ENCODE measurements around the gene APOO. TPM values are rescaled to one million over a fixed set of nuclear protein-coding genes. Genes with fewer than 3 reads are reported as not detected.

APOO gene
- total and polyA plus RNA-seq, 2 of the 13 experiments (the other 11 are each of a cell fraction or from before 2014, with no cell fraction given): 9.7 to 22.1 TPM

GRCh38 chrX:23841847-23842522 lies 65.8 kb downstream of the APOO start (continued):
- TF ChIP-seq ZNF580 (CRISPR knock-in tag; IDR thresholded peaks at IDR 0.05; ENCODE audit: borderline replicate concordance, low read depth) (no peak), SUZ12 (IDR thresholded peaks at IDR 0.05; ENCODE audit: low read depth, low read length) (no peak), MYC (CRISPR knock-in tag; IDR thresholded peaks at IDR 0.05; ENCODE audit: borderline replicate concordance) (no peak; the same call in 1 of the 2 replicates), ZNF746 (CRISPR knock-in tag; IDR thresholded peaks at IDR 0.05) (no peak; the same call in 1 of the 2 replicates), ZNF331 (CRISPR knock-in tag; IDR thresholded peaks at IDR 0.05) (no peak; the same call in 1 of the 2 replicates), AGO1 (IDR thresholded peaks at IDR 0.05; ENCODE audit: low read depth, low read length, poor library complexity, severe bottlenecking) (no peak), ATF5 (CRISPR knock-in tag; IDR thresholded peaks at IDR 0.05; ENCODE audit: low read depth) (no peak), BRD4 (CRISPR knock-in tag; IDR thresholded peaks at IDR 0.05) (no peak), ZNF329 (CRISPR knock-in tag; IDR thresholded peaks at IDR 0.05; ENCODE audit: low read depth) (no peak), EED (CRISPR knock-in tag; IDR thresholded peaks at IDR 0.05) (no peak), NFIB (CRISPR knock-in tag; IDR thresholded peaks at IDR 0.05; ENCODE audit: borderline replicate concordance) (no peak), MAFG (CRISPR knock-in tag; IDR thresholded peaks at IDR 0.05) (no peak)
- TF ChIP-seq, protein P1, sequence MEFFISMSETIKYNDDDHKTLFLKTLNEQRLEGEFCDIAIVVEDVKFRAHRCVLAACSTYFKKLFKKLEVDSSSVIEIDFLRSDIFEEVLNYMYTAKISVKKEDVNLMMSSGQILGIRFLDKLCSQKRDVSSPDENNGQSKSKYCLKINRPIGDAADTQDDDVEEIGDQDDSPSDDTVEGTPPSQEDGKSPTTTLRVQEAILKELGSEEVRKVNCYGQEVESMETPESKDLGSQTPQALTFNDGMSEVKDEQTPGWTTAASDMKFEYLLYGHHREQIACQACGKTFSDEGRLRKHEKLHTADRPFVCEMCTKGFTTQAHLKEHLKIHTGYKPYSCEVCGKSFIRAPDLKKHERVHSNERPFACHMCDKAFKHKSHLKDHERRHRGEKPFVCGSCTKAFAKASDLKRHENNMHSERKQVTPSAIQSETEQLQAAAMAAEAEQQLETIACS (CRISPR knock-in tag; IDR thresholded peaks at IDR 0.05): no peak
- TF ChIP-seq, protein P2, sequence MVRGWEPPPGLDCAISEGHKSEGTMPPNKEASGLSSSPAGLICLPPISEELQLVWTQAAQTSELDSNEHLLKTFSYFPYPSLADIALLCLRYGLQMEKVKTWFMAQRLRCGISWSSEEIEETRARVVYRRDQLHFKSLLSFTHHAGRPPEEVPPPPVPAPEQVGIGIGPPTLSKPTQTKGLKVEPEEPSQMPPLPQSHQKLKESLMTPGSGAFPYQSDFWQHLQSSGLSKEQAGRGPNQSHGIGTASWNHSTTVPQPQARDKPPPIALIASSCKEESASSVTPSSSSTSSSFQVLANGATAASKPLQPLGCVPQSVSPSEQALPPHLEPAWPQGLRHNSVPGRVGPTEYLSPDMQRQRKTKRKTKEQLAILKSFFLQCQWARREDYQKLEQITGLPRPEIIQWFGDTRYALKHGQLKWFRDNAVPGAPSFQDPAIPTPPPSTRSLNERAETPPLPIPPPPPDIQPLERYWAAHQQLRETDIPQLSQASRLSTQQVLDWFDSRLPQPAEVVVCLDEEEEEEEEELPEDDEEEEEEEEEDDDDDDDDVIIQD (CRISPR knock-in tag; IDR thresholded peaks at IDR 0.05; ENCODE audit: low read depth): peak; percentile 24; the same call in 1 of the 2 replicates
- TF ChIP-seq, protein P3, sequence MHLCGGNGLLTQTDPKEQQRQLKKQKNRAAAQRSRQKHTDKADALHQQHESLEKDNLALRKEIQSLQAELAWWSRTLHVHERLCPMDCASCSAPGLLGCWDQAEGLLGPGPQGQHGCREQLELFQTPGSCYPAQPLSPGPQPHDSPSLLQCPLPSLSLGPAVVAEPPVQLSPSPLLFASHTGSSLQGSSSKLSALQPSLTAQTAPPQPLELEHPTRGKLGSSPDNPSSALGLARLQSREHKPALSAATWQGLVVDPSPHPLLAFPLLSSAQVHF (CRISPR knock-in tag; IDR thresholded peaks at IDR 0.05): no peak
- TF ChIP-seq, protein P4, sequence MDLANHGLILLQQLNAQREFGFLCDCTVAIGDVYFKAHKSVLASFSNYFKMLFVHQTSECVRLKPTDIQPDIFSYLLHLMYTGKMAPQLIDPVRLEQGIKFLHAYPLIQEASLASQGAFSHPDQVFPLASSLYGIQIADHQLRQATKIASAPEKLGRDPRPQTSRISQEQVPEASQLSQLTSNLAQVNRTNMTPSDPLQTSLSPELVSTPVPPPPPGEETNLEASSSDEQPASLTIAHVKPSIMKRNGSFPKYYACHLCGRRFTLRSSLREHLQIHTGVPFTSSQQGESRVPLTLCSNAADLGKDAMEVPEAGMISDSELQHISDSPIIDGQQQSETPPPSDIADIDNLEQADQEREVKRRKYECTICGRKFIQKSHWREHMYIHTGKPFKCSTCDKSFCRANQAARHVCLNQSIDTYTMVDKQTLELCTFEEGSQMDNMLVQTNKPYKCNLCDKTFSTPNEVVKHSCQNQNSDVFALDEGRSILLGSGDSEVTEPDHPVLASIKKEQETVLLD (CRISPR knock-in tag; IDR thresholded peaks at IDR 0.05; ENCODE audit: low read depth): no peak
- TF ChIP-seq, protein P5, sequence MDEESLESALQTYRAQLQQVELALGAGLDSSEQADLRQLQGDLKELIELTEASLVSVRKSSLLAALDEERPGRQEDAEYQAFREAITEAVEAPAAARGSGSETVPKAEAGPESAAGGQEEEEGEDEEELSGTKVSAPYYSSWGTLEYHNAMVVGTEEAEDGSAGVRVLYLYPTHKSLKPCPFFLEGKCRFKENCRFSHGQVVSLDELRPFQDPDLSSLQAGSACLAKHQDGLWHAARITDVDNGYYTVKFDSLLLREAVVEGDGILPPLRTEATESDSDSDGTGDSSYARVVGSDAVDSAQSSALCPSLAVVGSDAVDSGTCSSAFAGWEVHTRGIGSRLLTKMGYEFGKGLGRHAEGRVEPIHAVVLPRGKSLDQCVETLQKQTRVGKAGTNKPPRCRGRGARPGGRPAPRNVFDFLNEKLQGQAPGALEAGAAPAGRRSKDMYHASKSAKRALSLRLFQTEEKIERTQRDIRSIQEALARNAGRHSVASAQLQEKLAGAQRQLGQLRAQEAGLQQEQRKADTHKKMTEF (CRISPR knock-in tag; IDR thresholded peaks at IDR 0.05): no peak; the same call in 1 of the 2 replicates
- TF ChIP-seq, protein P6, sequence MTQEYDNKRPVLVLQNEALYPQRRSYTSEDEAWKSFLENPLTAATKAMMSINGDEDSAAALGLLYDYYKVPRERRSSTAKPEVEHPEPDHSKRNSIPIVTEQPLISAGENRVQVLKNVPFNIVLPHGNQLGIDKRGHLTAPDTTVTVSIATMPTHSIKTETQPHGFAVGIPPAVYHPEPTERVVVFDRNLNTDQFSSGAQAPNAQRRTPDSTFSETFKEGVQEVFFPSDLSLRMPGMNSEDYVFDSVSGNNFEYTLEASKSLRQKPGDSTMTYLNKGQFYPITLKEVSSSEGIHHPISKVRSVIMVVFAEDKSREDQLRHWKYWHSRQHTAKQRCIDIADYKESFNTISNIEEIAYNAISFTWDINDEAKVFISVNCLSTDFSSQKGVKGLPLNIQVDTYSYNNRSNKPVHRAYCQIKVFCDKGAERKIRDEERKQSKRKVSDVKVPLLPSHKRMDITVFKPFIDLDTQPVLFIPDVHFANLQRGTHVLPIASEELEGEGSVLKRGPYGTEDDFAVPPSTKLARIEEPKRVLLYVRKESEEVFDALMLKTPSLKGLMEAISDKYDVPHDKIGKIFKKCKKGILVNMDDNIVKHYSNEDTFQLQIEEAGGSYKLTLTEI (CRISPR knock-in tag; conservative IDR thresholded peaks at IDR 0.05): no peak
